Amniotic stem cell (primary cell): Measurements from ENCODE around the gene CD28.
"Not testable (repeated sequence)": the region's sequence is repeated elsewhere in the genome, so short reads cannot be mapped to it uniquely, and the experiment has no call there.

Experiments used
- DNase-seq: peaks from one replicate; lab custom pipeline; 2025; lab: John Stamatoyannopoulos, UW

Gene CD28

DNA sequence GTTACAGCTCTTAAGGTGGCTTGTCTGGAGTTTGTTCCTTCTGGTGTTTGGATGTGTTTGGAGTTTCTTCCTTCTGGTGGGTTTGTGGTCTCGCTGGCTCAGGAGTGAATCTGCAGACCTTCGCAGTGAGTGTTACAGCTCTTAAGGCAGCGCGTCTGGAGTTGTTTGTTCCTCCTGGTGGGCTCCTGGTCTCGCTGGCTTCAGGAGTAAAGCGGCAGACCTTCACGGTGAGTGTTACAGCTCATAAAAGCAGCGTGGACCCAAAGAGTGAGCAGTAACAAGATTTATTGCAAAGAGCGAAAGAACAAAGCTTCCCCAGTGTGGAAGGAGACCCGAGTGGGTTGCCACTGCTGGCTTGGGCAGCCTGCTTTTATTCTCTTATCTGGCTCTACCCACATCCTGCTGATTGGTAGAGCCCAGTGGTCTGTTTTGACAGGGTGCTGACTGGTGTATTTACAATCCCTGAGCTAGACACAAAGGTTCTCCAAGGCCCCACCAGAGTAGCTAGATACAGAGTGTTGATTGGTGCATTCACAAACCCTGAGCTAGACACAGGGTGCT, 78.4 kb downstream of the CD28 start:
- not testable (repeated sequence) for DNase-seq

- not testable (repeated sequence) for DNase-seq
These were observed 79.1 kb downstream of the CD28 start for GRCh38 chr2:203785391-203786110.

GRCh38 chr2:203786549-203787351, 80.3 kb downstream of the CD28 start:
- no peak for DNase-seq

- DNase-seq, result no peak
These were observed 81.5 kb downstream of the CD28 start for GRCh38 chr2:203787979-203788378.
